H1 (cell line): ENCODE results near the gene PLCZ1. TPM values are rescaled to one million over a fixed set of nuclear protein-coding genes. Genes with fewer than 3 reads are reported as not detected.

Source experiments
- polyA plus RNA-seq, 7 experiments: library from polyadenylated mRNA; depleted of rRNA in 3 of 7; stranded (reverse) in 5 of 7; unstranded in 2 of 7; fragments of >200 nt in 5 of 7; fragments of 200-250 nt in 2 of 7; gene quantifications; 1 replicate in 5 of 7; 2 replicates in 1 of 7; 4 replicates in 1 of 7; pipeline versions ENCODE4 v1.2.1 to v1.2.3, GENCODE V29; 2011 to 2013; ENCODE audit warnings: missing spikeins in 2 of 7, mixed read lengths in 2 of 7
- total RNA-seq: library from RNA; stranded (reverse); fragmentation: NEBNext Ultra II Directional; extraction: Animal tissue kit (Norgen Biotek cat#: 25700); gene quantifications from 2 replicates; pipeline ENCODE4 v1.2.1, GENCODE V29; 2021
- TF ChIP-seq, protein P1 (sequence below): IDR thresholded peaks from 2 replicates; pipeline ENCODE4 v1.6.1; 2011; ENCODE audit warnings: low read length, improper control_type of control experiment

PLCZ1 gene
- total and polyA plus RNA-seq, 2 of the 8 experiments (the other 6 are each of a cell fraction or from before 2014, with no cell fraction given) = not detected

DNA sequence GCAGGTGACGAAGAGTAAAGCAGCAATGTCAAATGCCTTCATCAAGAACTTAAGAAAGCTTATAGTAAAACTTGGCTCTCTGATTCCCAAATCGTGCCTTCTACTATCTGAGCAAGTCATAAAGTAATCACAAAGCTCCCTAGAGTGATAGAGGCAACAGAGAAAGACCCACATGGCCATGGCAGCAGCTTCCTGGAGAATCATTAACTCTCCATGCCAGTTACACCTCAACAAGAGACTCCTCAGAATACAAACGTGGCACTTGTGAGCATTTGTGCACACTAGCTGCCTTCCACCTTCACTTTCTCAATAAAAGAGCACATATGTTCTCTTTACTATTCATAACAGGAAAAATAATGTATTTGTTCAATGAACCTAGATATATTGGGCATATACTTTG, 48.0 kb downstream of the PLCZ1 start (continued):
- TF ChIP-seq, protein P1, sequence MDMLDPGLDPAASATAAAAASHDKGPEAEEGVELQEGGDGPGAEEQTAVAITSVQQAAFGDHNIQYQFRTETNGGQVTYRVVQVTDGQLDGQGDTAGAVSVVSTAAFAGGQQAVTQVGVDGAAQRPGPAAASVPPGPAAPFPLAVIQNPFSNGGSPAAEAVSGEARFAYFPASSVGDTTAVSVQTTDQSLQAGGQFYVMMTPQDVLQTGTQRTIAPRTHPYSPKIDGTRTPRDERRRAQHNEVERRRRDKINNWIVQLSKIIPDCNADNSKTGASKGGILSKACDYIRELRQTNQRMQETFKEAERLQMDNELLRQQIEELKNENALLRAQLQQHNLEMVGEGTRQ = no peak
